C4-2B (cell line): ENCODE measurements around the gene ADAM33.

Source experiments
- H3K27ac ChIP-seq: fragments of 450-650 bp; 2 replicates; pipeline ENCODE4 v1.5.1; 2017
- CTCF ChIP-seq: fragments of 450-650 bp; conservative IDR thresholded peaks from 2 replicates; pipeline ENCODE4 v1.5.1; 2017; ENCODE audit warnings: mild to moderate bottlenecking
- ZFX ChIP-seq: fragments of 450-650 bp; IDR thresholded peaks from 2 replicates; pipeline ENCODE4 v1.6.1; 2017

The ADAM33 gene

GRCh38 chr20:3691897-3692296 lies 10.1 kb upstream of the ADAM33 start:
- TF ChIP-seq ZFX (no peak), CTCF (no peak)
- no peak overlapping the region for H3K27ac ChIP-seq

GRCh38 chr20:3691306-3691705 lies 9.5 kb upstream of the ADAM33 start:
- no peak for TF ChIP-seq ZFX
- H3K27ac ChIP-seq: no peak overlapping the region

GRCh38 chr20:3690413-3690812 lies 8.6 kb upstream of the ADAM33 start:
- TF ChIP-seq CTCF (no peak), ZFX (no peak)
- no peak overlapping the region for H3K27ac ChIP-seq

- no peak overlapping the region for H3K27ac ChIP-seq
- TF ChIP-seq CTCF (no peak), ZFX (no peak)
Measured at GRCh38 chr20:3689978-3690377, 8.2 kb upstream of the ADAM33 start.

GRCh38 chr20:3687655-3688054 lies 5.8 kb upstream of the ADAM33 start:
- no peak for TF ChIP-seq ZFX
- TF ChIP-seq CTCF: no peak

GRCh38 chr20:3686867-3687321 lies 5.1 kb upstream of the ADAM33 start:
- TF ChIP-seq CTCF: no peak
- TF ChIP-seq ZFX: no peak
- no peak overlapping the region for H3K27ac ChIP-seq

More at GRCh38 chr20:3687655-3688054, 5.8 kb upstream of the ADAM33 start:
- no peak overlapping the region for H3K27ac ChIP-seq

- H3K27ac ChIP-seq: no peak overlapping the region
- TF ChIP-seq CTCF: no peak
- no peak for TF ChIP-seq ZFX
Measured at GRCh38 chr20:3686421-3686820, 4.6 kb upstream of the ADAM33 start.

- TF ChIP-seq ZFX (no peak), CTCF (no peak)
- no peak overlapping the region for H3K27ac ChIP-seq
Measured at GRCh38 chr20:3685341-3685740, 3.5 kb upstream of the ADAM33 start.
